Loucy (cell line): Measurements from ENCODE around the gene MARK3.

Experiments
- EZH2phosphoT487 ChIP-seq: fragments of 200-600 bp; IDR thresholded peaks from 2 replicates; pipeline ENCODE4 v1.6.1; 2018; ENCODE audit warnings: antibody characterized with exemption, mild to moderate bottlenecking, moderate library complexity, borderline replicate concordance
- TF ChIP-seq, protein P1 (sequence below): fragments of 200-600 bp; sonication (generic); conservative IDR thresholded peaks from 2 replicates; pipeline ENCODE4 v1.5.1; 2014; ENCODE audit warnings: mild to moderate bottlenecking, antibody characterized with exemption, low read length

DNA sequence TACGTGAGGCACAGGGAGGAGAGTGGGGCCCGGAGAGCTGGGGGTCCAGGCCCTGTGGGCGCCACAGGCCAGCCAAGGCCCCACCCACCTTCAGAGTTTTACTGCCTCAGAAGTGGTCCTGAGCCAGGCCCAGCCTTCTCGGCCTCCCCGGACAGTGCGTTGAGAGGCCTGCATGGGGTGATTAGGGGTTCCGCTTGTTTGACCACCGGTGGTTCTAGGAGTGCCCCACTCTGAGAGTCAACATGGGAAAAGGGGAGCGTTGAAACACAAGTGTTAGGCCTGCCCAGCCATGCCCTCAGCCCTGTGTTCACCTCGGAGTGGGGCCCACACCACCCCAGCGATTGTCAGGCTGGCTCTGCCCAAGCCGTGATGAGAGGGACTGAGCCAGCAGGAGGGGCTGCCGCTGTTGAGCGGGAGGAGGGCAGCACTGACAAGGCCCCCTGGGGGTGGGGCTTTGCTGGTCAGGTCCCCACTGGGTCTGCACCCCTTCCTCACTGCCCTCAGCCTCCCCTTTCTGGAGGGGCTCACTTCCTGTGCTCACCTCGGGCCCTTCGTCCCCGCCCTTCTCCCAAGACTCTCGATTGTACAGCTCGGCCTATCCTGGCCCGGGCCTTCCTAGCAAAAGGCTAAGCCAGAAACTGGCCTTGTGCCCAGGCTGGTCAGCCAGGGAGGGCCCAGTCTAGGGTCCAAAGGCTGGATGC is 132.7 kb downstream of the MARK3 start:
- TF ChIP-seq, protein P1, sequence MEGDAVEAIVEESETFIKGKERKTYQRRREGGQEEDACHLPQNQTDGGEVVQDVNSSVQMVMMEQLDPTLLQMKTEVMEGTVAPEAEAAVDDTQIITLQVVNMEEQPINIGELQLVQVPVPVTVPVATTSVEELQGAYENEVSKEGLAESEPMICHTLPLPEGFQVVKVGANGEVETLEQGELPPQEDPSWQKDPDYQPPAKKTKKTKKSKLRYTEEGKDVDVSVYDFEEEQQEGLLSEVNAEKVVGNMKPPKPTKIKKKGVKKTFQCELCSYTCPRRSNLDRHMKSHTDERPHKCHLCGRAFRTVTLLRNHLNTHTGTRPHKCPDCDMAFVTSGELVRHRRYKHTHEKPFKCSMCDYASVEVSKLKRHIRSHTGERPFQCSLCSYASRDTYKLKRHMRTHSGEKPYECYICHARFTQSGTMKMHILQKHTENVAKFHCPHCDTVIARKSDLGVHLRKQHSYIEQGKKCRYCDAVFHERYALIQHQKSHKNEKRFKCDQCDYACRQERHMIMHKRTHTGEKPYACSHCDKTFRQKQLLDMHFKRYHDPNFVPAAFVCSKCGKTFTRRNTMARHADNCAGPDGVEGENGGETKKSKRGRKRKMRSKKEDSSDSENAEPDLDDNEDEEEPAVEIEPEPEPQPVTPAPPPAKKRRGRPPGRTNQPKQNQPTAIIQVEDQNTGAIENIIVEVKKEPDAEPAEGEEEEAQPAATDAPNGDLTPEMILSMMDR = no peak
- no peak for TF ChIP-seq EZH2phosphoT487
